H7 (cell line): Measurements from ENCODE around the gene ARMC9. TPM values are rescaled to one million over a fixed set of nuclear protein-coding genes. Genes with fewer than 3 reads are reported as not detected.

Experiments used
- DNase-seq: peaks from one replicate; pipeline ENCODE4 v3.0.0; 2012
- H3K27me3 ChIP-seq: 2 replicates; pipeline ENCODE4 v1.6.0; 2011; ENCODE audit warnings: mild to moderate bottlenecking, low read length; ENCODE audit not compliant: control insufficient read depth, insufficient read depth
- H3K36me3 ChIP-seq: replicated peaks from 2 replicates; pipeline ENCODE4 v1.5.1; 2011; ENCODE audit warnings: low read length; ENCODE audit not compliant: control insufficient read depth, insufficient read depth
- H3K4me3 ChIP-seq: 2 replicates; pipeline ENCODE4 v1.5.1; 2011; ENCODE audit warnings: low read depth, mild to moderate bottlenecking, control low read depth, low read length, moderate library complexity; ENCODE audit not compliant: insufficient read depth
- total RNA-seq: library from RNA; depleted of rRNA; stranded (reverse); fragments of >200 nt; shearing (Covaris generic); gene quantifications from 2 replicates; pipeline ENCODE4 v1.2.3, GENCODE V29; 2014

The ARMC9 gene
- total RNA-seq, 1 experiment from 2014 or later: 33.6 TPM

DNA sequence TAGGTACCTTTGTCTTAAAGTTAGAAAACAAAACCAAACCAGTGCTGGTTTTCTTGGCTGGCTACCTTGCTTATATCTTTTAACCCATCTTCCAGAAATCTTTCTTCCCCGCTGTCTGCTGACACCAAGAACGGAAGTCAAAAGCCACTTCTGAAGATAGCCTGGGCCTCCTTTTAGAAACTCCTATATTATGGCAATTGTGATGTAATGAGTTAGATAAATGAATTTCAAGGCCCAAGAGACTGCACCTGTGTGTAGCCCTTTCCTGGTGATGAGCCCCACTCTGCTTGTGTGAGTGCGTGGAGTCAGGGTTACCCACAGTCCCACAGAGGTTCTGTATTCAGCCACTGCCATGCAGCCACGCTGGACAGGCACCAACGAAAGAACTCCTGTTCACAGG is 60.7 kb downstream of the ARMC9 start:
- Histone ChIP-seq H3K4me3 (no peak overlapping the region), H3K36me3 (no peaks in the 10 kb centered on the region; the same call in 1 of the 2 replicates), H3K27me3 (no peaks in the 10 kb centered on the region)
- no peak for DNase-seq

- no peaks in the 10 kb centered on the region; the same call in 1 of the 2 replicates for H3K36me3 ChIP-seq
- no peaks in the 10 kb centered on the region for H3K27me3 ChIP-seq
- no peak for DNase-seq
Measured at GRCh38 chr2:231260442-231261208, 62.2 kb downstream of the ARMC9 start.

DNA sequence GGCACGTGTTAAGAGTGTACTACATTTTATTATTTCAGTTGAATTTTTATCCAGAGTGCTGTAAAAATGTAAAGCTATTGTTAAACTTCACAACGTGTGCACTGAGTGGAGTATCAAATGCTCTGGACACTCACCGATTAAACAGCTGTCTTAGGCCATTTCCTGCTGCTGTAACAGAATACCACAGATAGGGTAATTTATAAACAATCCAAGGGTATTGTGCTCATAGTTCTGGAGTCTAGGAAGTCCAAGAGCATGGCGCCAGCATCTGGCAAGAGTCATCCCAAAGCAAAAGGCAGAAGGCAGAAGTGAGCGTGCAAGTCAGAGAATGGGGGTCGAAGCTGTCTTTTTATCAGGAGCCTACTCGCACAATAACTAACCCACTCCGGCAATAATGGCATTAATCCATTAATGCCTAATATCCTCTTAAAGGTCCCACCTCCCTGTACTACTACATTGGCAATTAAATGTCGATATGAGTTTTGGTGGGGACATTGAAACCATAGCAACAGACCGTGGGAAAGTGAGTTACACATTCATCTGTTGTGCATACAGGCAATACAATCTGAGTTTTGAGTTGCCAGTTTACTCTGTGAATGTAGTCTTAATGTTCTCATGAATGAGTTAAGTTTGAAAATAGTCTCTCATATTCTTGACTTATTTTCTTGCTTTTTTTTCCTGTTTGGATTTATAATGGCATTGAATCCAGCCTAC is 64.8 kb downstream of the ARMC9 start:
- DNase-seq: no peak
- Histone ChIP-seq H3K27me3 (no peaks in the 10 kb centered on the region), H3K36me3 (peaks cover 3% of the 10 kb centered on the region; the same call in 1 of the 2 replicates), H3K4me3 (no peak overlapping the region)

More at GRCh38 chr2:231260442-231261208, 62.2 kb downstream of the ARMC9 start:
- no peak overlapping the region for H3K4me3 ChIP-seq

- H3K27me3 ChIP-seq: no peaks in the 10 kb centered on the region
- H3K4me3 ChIP-seq: no peak overlapping the region
- peaks cover 11% of the 10 kb centered on the region for H3K36me3 ChIP-seq
- no peak for DNase-seq
Measured at GRCh38 chr2:231270221-231271114, 72.0 kb downstream of the ARMC9 start.

DNA sequence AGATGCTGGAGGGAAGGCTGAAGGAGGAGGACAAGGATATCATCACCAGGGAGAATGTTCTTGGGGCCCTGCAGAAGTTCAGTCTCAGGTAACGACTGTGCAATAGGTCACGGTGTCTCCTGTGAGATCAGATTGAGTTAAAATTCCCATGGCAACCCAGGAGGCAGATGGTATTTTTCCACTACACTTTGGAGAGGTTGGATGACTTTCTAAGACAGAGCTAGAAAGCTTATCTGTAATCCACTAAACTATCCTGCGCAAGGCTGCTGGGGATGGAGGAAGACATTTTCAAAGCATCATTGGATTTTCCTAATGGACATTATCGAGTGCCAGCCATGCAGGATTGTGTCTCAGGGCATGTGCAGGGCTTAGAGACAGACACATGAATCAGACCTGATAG is 74.6 kb downstream of the ARMC9 start:
- no peaks in the 10 kb centered on the region for H3K27me3 ChIP-seq
- no peak overlapping the region for H3K4me3 ChIP-seq
- peaks cover 11% of the 10 kb centered on the region for H3K36me3 ChIP-seq
- no peak for DNase-seq

DNA sequence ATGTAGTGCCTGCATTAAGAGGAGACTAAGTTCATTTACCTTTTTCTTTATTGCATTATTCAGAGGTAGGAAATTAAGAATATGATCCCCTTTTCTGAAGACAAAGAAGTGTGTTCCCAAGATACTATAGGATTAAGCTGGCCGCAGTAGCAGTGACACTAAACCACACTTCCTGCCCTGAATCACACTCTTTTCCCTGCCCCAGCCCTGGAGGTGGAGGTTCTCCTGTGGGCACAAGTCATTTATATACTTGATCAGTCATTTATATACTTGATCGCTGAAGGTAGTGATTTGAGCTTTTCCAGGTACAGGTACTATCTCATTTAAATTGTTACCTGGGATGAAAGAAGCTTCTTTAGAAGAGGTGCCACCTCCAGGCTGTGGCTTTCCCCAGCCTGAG is 78.6 kb downstream of the ARMC9 start:
- no peaks in the 10 kb centered on the region for H3K27me3 ChIP-seq
- no peak overlapping the region for H3K4me3 ChIP-seq
- no peak for DNase-seq
- peaks cover 12% of the 10 kb centered on the region for H3K36me3 ChIP-seq

DNA sequence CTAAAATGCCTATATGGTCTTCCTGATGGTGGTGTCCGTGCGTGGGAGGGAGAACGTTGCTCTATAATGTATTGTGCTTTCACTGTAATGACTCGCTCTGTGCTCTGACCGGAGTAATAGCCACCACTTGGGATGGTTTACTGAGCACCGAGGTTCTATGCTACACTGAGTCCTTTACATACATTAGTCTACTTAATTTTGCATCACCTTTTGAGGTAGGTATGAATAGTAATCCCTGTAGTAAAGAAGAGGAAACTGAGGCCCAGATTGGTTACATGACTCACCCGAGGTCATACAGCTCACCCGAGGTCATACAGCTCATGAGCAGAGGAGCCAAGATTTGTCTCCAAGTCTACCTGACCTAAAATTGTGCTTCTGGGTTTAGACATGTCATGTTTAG is 79.5 kb downstream of the ARMC9 start:
- no peak for DNase-seq
- Histone ChIP-seq H3K36me3 (peaks cover 10% of the 10 kb centered on the region), H3K4me3 (no peak overlapping the region), H3K27me3 (no peaks in the 10 kb centered on the region)

GRCh38 chr2:231278868-231279267 is 80.4 kb downstream of the ARMC9 start:
- Histone ChIP-seq H3K36me3 (peaks cover 4% of the 10 kb centered on the region), H3K27me3 (no peaks in the 10 kb centered on the region), H3K4me3 (no peak overlapping the region)
- no peak for DNase-seq

DNA sequence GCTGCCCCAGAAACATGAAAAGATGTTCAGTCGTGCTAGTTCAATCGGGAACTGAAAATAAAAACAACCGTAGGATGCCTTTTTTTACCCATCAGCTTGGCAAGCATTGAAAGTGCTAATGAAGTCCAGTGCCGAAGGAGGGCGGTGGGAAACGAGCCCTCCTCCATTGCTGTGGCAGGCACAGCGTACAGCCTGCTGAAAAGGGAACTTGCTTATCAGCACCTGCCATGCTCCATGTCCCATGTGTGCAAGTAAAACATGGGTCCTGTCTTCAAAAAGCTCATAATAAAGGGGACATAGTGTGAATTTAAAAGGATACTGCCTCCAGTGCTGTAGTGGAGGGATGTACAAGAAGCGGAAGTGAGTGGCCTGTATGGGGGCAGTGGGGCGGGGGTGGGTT is 82.4 kb downstream of the ARMC9 start:
- Histone ChIP-seq H3K36me3 (peaks cover 4% of the 10 kb centered on the region), H3K4me3 (no peak overlapping the region), H3K27me3 (no peaks in the 10 kb centered on the region)
- DNase-seq: no peak

GRCh38 chr2:231284296-231284695 is 85.9 kb downstream of the ARMC9 start:
- Histone ChIP-seq H3K4me3 (no peak overlapping the region), H3K27me3 (no peaks in the 10 kb centered on the region), H3K36me3 (peaks cover 1% of the 10 kb centered on the region)
- DNase-seq: no peak

- H3K27me3 ChIP-seq: no peaks in the 10 kb centered on the region
- no peak overlapping the region for H3K4me3 ChIP-seq
- H3K36me3 ChIP-seq: no peaks in the 10 kb centered on the region; the same call in none of the 2 replicates
- DNase-seq: no peak
Measured at GRCh38 chr2:231286964-231287363, 88.5 kb downstream of the ARMC9 start.

GRCh38 chr2:231287696-231288095 is 89.3 kb downstream of the ARMC9 start:
- no peaks in the 10 kb centered on the region for H3K27me3 ChIP-seq
- DNase-seq: no peak
- no peak overlapping the region for H3K4me3 ChIP-seq
- no peaks in the 10 kb centered on the region; the same call in none of the 2 replicates for H3K36me3 ChIP-seq

- Histone ChIP-seq H3K36me3 (peaks cover 1% of the 10 kb centered on the region), H3K4me3 (no peak overlapping the region), H3K27me3 (no peaks in the 10 kb centered on the region)
- DNase-seq: no peak
Measured at GRCh38 chr2:231288590-231288989, 90.2 kb downstream of the ARMC9 start.

DNA sequence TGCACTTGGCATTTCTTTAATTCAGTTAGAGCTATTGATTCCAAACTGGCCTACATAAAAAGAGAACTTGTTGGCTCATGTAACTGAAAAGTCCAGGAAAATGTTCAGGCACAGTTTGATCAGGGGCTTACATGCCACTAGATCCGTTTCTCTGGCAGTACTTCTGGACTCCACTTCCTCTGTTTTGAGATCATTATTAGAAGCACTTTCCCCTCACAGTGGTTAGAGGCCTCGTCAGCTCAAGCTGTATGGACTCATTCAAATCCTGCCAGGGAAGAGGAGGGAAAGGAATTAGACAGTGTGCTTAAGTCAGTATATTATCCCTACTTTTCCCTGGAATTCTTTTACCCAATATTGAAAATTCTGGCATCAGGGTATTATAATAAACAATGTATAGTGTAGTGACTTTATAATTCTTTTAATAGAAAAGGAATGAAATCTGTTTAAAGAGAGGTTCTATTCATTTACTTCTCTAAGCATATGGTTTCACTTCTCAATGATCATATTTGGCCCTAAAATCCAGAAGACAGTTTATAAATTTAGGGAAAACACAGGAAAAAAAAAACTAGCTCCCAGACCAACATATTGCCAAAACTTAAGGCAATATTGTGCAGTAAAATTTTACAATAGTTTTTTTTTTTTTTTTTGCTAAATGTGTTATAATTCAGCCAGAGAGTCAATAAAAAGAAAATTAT is 92.0 kb downstream of the ARMC9 start:
- Histone ChIP-seq H3K4me3 (no peak overlapping the region), H3K27me3 (no peaks in the 10 kb centered on the region), H3K36me3 (peaks cover 3% of the 10 kb centered on the region)
- DNase-seq: no peak
